Activated CD8-positive, alpha-beta memory T cell treated with anti-CD3 and anti-CD28 coated beads, Interleukin-2, amount 10 ng/mL, durations not matched to agents 7 days and 5 days (primary cell): ENCODE measurements around the gene ASAP2. TPM values are rescaled to one million over a fixed set of nuclear protein-coding genes. Genes with fewer than 3 reads are reported as not detected.

ENCODE experiments used
- ATAC-seq: fragments of 150-1000 bp; cut with Tn5 transposase; one replicate; pipeline ENCODE4 v1.10.0; 2021; ENCODE audit warnings: moderate library complexity
- CTCF ChIA-PET: fragments of 350-600 bp; sonication (Branson Sonifier 250); formaldehyde crosslinking; loops from one replicate; lab custom pipeline; 2021; ENCODE audit warnings: antibody characterized with exemption; lab: Charles Lee
- DNase-seq: peaks from one replicate; pipeline ENCODE4 v3.0.0-alpha.2; 2020
- H3K27ac Mint-ChIP-seq: one replicate; pipeline ENCODE4 v1.8.0; 2021; ENCODE audit warnings: mild to moderate bottlenecking, mixed read lengths
- H3K27me3 Mint-ChIP-seq: one replicate; pipeline ENCODE4 v1.8.0; 2021; ENCODE audit warnings: mixed read lengths
- H3K36me3 Mint-ChIP-seq: one replicate; pipeline ENCODE4 v1.8.0; 2021; ENCODE audit warnings: mild to moderate bottlenecking, mixed read lengths
- H3K4me1 Mint-ChIP-seq: one replicate; pipeline ENCODE4 v1.8.0; 2021; ENCODE audit warnings: mixed read lengths
- H3K4me3 Mint-ChIP-seq: one replicate; pipeline ENCODE4 v1.8.0; 2021; ENCODE audit warnings: mild to moderate bottlenecking, moderate library complexity, mixed read lengths
- H3K9me3 Mint-ChIP-seq: one replicate; pipeline ENCODE4 v1.8.0; 2022; ENCODE audit warnings: low read depth, mixed read lengths
- total RNA-seq, 2 experiments: library from RNA; stranded (reverse); gene quantifications; one replicate each; pipeline ENCODE4 v1.2.3, GENCODE V29; 2021

ASAP2 gene
- total RNA-seq, 2 experiments from 2014 or later, result 0.33 to 0.44 TPM

DNA sequence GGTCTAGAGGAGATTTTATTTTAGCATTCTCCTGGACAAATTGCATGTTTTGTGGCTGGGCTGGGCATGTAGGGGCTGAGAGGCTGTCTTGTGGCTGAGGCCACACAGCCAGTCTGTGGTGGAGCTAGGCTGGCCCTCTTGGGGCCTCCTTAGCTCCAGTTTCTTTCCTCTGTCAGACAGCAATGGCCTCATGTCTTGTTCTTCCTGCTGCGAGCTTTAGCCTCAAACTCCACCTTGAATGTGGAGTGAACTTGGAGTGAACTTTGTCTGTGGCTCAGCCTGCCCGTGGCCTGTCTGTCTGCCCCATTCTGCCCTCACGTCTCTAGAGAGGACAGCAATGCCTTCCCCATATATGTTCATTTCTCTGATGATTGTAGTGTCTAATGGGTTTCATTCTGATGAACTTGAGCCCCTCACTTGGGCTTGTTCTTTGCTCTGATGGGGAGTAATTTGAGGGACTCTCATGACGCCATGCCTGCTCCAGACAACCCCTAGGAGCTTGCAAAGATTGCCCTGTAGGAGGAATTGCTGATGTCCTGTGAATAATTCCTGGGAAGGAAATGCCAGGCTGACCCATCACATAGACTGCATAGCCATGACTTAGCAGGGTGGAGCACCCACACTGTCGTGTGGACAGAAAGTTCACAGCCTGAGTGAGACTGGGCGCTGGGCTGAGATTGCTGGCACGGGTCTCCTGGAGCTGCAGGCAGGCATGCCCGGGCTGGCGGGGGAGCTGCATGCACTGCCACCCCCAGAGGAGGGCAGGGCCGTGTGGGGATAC is 42.6 kb downstream of the ASAP2 start:
- Mint-ChIP-seq H3K36me3 (no peaks in the 10 kb centered on the region), H3K4me1 (peaks cover 19% of the 10 kb centered on the region), H3K27ac (no peak overlapping the region)

GRCh38 chr2:9250091-9250490 is 43.5 kb downstream of the ASAP2 start:
- CTCF ChIA-PET, result no interaction called here
- H3K4me1 Mint-ChIP-seq, result peaks cover 11% of the 10 kb centered on the region
- H3K4me3 Mint-ChIP-seq, result no peak overlapping the region
- DNase-seq (no peak), ATAC-seq (no peak)
- H3K27me3 Mint-ChIP-seq, result peaks cover 22% of the 10 kb centered on the region
- H3K27ac Mint-ChIP-seq, result no peak overlapping the region
- no peaks in the 10 kb centered on the region for H3K9me3 Mint-ChIP-seq
- H3K36me3 Mint-ChIP-seq, result no peaks in the 10 kb centered on the region

More for the DNA sequence above, 42.6 kb downstream of the ASAP2 start:
- ATAC-seq (no peak), DNase-seq (no peak)
- Mint-ChIP-seq H3K9me3 (no peaks in the 10 kb centered on the region), H3K27me3 (peaks cover 17% of the 10 kb centered on the region), H3K4me3 (no peak overlapping the region)
- CTCF ChIA-PET, result interaction anchor here (0.6 kb wide), 1 partner anchor 76 kb away, joined by 3 read pairs; no protein-coding TSS in a partner anchor

DNA sequence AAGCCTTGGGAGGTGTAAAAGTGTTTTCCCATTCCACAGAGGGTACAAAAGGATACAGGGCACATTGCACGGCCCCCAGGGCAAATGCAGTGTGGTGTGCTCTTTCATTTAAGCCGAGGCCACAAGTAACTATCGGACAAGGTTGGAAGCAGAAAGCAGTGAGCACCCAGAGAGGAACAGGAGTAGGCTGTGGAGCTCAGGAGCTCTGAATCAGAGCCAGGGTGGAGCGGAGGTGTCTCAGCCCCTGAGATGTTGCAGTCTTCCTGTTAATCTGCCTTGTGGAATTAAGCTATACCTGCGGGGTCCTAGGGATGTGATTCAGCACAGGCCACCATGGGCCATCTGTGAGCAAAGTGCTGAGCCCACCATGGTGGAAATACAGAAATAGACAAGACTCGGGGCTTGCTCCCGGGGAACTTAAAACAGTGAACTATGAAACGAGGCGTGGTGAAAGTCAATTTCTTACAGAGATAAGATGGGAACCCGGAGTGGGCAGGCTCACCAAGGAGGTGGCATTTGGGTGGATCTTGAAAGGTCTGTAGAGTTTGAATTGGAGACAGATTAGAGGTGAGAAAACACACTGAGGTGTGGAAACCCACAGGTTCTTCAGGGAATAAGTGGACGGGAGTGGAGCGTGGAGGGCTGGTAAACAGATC is 44.0 kb downstream of the ASAP2 start:
- CTCF ChIA-PET, result no interaction called here
- Mint-ChIP-seq H3K4me1 (peaks cover 5% of the 10 kb centered on the region), H3K36me3 (no peaks in the 10 kb centered on the region), H3K4me3 (no peak overlapping the region), H3K9me3 (no peaks in the 10 kb centered on the region), H3K27ac (no peak overlapping the region), H3K27me3 (peaks cover 27% of the 10 kb centered on the region)
- ATAC-seq (no peak), DNase-seq (no peak)

DNA sequence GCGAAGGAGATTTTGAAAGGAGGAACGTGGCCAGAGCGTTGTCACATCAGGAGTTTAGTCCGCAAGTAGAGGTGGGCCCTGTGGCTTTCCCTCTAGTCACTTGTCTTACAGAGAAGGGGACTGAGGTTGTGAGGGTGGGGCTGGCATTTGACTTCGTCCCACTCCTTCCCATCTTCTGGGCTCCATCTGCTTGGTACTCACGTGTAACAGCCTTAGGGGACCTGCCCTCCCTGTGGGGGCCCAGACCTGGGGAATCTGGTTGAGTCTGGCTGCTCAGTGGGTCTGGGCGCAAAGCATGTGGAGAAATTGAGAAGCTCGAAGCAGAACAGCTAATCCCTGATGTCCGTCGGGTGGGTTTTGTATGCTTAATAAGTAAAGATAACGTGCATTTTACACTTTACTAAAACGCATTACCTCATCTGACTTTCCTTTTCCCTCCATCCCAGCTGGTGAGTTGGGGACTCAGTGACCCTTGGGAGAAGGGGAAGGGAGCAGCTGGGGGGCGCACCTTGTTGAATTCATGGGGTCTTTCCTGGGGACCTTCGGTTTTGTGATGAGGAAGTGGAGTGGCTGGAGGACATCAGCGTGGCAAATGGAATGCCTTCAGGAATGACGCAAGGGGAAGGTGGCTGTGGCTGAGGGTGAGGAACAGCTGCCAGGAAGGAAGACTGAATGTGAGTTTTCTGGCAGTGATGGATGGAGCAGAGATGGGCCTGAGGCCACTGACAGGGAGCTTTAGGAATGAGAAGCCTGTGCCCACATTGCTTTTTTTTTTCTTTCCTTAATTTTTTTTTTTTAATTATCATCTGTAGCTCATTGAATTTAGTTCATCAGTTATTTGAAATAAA is 44.8 kb downstream of the ASAP2 start:
- H3K27ac Mint-ChIP-seq, result no peak overlapping the region
- H3K36me3 Mint-ChIP-seq, result no peaks in the 10 kb centered on the region
- ATAC-seq (no peak), DNase-seq (no peak)
- peaks cover 3% of the 10 kb centered on the region for H3K4me1 Mint-ChIP-seq
- H3K4me3 Mint-ChIP-seq, result no peak overlapping the region
- H3K9me3 Mint-ChIP-seq, result no peaks in the 10 kb centered on the region
- CTCF ChIA-PET, result no interaction called here
- H3K27me3 Mint-ChIP-seq, result peaks cover 30% of the 10 kb centered on the region

DNA sequence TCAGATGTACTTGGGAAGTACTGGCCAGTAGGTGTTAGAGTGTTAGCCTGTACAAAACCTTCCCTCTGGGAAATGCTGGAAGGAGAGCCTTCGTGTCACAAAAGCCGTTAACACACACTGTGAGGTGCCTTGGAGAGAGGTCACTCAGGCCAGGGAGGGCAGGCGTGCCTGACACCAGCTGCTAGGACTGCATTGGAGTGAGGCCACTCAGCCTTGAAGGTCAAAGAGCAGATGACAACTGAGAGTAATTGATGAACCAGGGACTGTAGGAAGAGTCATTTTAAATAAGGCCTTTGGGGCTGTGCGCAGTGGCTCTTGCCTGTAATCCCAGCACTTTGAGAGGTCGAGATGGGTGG is 45.4 kb downstream of the ASAP2 start:
- DNase-seq, result no peak
- CTCF ChIA-PET, result no interaction called here
- H3K9me3 Mint-ChIP-seq, result no peaks in the 10 kb centered on the region
- no peak for ATAC-seq
- no peak overlapping the region for H3K4me3 Mint-ChIP-seq
- H3K36me3 Mint-ChIP-seq, result no peaks in the 10 kb centered on the region
- no peaks in the 10 kb centered on the region for H3K4me1 Mint-ChIP-seq
- no peak overlapping the region for H3K27ac Mint-ChIP-seq
- H3K27me3 Mint-ChIP-seq, result peaks cover 27% of the 10 kb centered on the region

DNA sequence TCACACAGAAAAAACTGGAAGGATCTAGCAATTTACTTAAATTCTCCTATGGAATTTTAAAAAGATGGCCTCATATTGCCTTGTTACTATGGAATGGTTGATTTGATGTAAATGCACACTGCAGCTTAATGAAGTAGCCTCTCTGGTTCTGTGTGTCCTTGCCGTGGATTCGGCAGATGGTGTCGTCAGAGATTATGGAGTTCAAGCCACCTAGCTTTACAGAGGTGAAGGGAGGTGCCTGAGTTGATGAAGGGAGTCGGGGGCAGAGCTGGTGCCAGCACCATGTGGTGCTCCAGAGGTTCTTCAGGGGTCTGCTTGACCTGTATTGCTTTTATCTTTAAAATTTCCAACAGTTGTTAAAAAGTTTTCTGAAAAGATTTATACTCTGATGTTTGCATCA is 48.8 kb downstream of the ASAP2 start:
- no peak overlapping the region for H3K27ac Mint-ChIP-seq
- H3K4me1 Mint-ChIP-seq, result no peaks in the 10 kb centered on the region
- no peak overlapping the region for H3K4me3 Mint-ChIP-seq
- no peak for ATAC-seq
- no peak for DNase-seq
- CTCF ChIA-PET, result no interaction called here
- H3K9me3 Mint-ChIP-seq, result no peaks in the 10 kb centered on the region
- H3K27me3 Mint-ChIP-seq, result peaks cover 17% of the 10 kb centered on the region
- H3K36me3 Mint-ChIP-seq, result no peaks in the 10 kb centered on the region

- H3K9me3 Mint-ChIP-seq, result no peaks in the 10 kb centered on the region
- CTCF ChIA-PET, result no interaction called here
- no peak for ATAC-seq
- H3K4me1 Mint-ChIP-seq, result no peaks in the 10 kb centered on the region
- no peak for DNase-seq
- H3K4me3 Mint-ChIP-seq, result no peak overlapping the region
- H3K27ac Mint-ChIP-seq, result no peak overlapping the region
- H3K27me3 Mint-ChIP-seq, result peaks cover 17% of the 10 kb centered on the region
- no peaks in the 10 kb centered on the region for H3K36me3 Mint-ChIP-seq
Observed at GRCh38 chr2:9256147-9256546, 49.5 kb downstream of the ASAP2 start.

DNA sequence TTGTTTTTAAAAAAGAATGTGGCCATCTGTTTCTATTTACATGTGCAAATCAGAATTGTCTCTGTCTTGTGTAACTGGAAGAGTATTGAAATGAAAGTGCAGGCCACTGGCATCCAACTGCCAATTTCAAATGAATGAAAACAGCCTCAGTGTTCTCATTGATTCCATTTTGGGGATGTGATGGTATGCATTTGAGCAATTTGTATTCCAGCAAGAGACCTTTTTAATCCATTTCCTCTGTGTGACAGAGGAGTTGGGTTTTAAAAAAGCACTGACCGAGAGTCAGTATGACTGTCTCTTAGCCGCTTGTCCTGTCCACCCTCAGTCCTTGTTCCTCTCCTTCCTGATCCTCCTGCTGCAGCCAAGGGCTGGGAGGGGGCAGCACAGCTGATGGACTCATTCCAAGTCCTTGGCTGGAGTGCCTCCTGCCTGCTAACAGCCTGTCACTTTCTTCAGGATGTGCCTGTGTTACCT is 50.0 kb downstream of the ASAP2 start:
- H3K36me3 Mint-ChIP-seq, result no peaks in the 10 kb centered on the region
- H3K27ac Mint-ChIP-seq, result no peak overlapping the region
- no peak overlapping the region for H3K4me3 Mint-ChIP-seq
- no peaks in the 10 kb centered on the region for H3K9me3 Mint-ChIP-seq
- ATAC-seq (no peak), DNase-seq (no peak)
- CTCF ChIA-PET, result interaction anchor here (0.6 kb wide), 1 partner anchor 842 kb away, joined by 3 read pairs; no protein-coding TSS in a partner anchor
- H3K27me3 Mint-ChIP-seq, result peaks cover 17% of the 10 kb centered on the region
- no peaks in the 10 kb centered on the region for H3K4me1 Mint-ChIP-seq

- H3K9me3 Mint-ChIP-seq, result no peaks in the 10 kb centered on the region
- CTCF ChIA-PET, result no interaction called here
- H3K4me3 Mint-ChIP-seq, result no peak overlapping the region
- no peaks in the 10 kb centered on the region for H3K4me1 Mint-ChIP-seq
- peaks cover 25% of the 10 kb centered on the region for H3K27me3 Mint-ChIP-seq
- H3K27ac Mint-ChIP-seq, result no peak overlapping the region
- no peak for DNase-seq
- no peak for ATAC-seq
- H3K36me3 Mint-ChIP-seq, result no peaks in the 10 kb centered on the region
Observed at GRCh38 chr2:9258501-9258900, 51.9 kb downstream of the ASAP2 start.

DNA sequence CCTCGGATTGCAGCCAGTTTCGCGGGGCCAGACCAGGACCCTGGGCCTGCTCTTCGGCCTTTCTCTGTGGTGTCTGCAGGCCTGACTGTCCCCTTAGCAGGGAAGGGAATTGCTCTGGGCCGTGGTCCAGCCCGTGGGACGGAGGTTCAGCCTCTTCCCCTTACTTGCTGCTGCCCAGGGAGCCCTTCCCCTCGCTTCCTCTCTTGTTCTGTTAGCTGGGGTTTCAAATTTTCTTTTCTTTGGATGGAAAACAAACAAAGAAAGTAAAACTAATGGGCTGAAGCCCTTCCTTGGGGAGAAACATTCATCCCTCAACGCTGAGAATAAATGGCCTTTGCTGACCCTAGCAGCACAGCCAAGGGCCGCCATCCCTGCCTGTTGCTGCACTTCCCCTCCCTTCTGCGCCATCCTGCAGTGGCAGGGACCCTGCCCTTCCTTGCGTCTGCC is 52.4 kb downstream of the ASAP2 start:
- H3K27ac Mint-ChIP-seq, result no peak overlapping the region
- no peaks in the 10 kb centered on the region for H3K9me3 Mint-ChIP-seq
- no peaks in the 10 kb centered on the region for H3K4me1 Mint-ChIP-seq
- H3K27me3 Mint-ChIP-seq, result peaks cover 24% of the 10 kb centered on the region
- no peak overlapping the region for H3K4me3 Mint-ChIP-seq
- no peaks in the 10 kb centered on the region for H3K36me3 Mint-ChIP-seq
- CTCF ChIA-PET, result no interaction called here
- ATAC-seq (no peak), DNase-seq (no peak)

DNA sequence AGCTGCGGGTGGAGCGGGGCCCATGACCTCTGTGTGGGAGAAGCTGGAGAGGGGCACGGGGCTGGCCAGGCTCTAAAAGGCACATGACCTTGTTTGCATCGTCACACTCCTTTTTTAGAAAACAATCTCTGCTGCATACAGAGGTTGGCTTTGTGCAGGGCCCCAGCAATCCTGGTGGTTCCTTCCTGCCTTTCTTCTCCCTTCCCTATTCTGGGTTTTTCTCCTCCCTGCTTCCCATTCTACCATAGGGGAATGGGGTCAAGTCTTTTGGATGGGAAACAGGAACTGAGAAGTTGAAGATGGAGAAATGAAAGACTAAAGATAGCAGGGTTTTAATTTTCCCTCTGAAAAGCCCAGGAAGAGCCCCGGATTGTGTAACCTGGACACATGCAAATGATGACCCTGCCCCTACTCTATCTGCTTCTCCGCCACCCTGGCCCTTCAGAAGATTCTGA is 53.9 kb downstream of the ASAP2 start:
- Mint-ChIP-seq H3K27ac (no peak overlapping the region), H3K27me3 (peaks cover 16% of the 10 kb centered on the region), H3K36me3 (no peaks in the 10 kb centered on the region), H3K4me3 (no peak overlapping the region), H3K4me1 (no peaks in the 10 kb centered on the region), H3K9me3 (no peaks in the 10 kb centered on the region)
- no peak for DNase-seq
- ATAC-seq, result no peak
- CTCF ChIA-PET, result no interaction called here

GRCh38 chr2:9261231-9261883 is 54.7 kb downstream of the ASAP2 start:
- CTCF ChIA-PET, result no interaction called here

GRCh38 chr2:9262671-9263171 is 56.1 kb downstream of the ASAP2 start:
- CTCF ChIA-PET, result no interaction called here
- peaks cover 11% of the 10 kb centered on the region for H3K27me3 Mint-ChIP-seq
- no peak overlapping the region for H3K27ac Mint-ChIP-seq
- no peaks in the 10 kb centered on the region for H3K36me3 Mint-ChIP-seq
- ATAC-seq (no peak), DNase-seq (no peak)
- no peak overlapping the region for H3K4me3 Mint-ChIP-seq
- H3K4me1 Mint-ChIP-seq, result no peaks in the 10 kb centered on the region
- H3K9me3 Mint-ChIP-seq, result no peaks in the 10 kb centered on the region

More at GRCh38 chr2:9261231-9261883, 54.7 kb downstream of the ASAP2 start:
- no peaks in the 10 kb centered on the region for H3K9me3 Mint-ChIP-seq
- no peaks in the 10 kb centered on the region for H3K36me3 Mint-ChIP-seq
- H3K27ac Mint-ChIP-seq, result no peak overlapping the region
- H3K27me3 Mint-ChIP-seq, result peaks cover 11% of the 10 kb centered on the region
- H3K4me1 Mint-ChIP-seq, result no peaks in the 10 kb centered on the region
- DNase-seq (no peak), ATAC-seq (no peak)
- H3K4me3 Mint-ChIP-seq, result no peak overlapping the region
